ENCODE results near the gene GABBR2. TPM values are rescaled to one million over a fixed set of nuclear protein-coding genes. Genes with fewer than 3 reads are reported as not detected.
A peak's percentile ranks its signal among the peaks of the same experiment; 100 is the strongest.

Gene GABBR2
- polyA plus RNA-seq, 1 donor = 0.69 TPM

GRCh38 chr9:98610211-98610610, 98.5 kb downstream of the GABBR2 start:
- H3K27ac ChIP-seq (ENCODE audit: low read length) = peak overlapping the region; percentile 60
- peaks cover 17% of the 10 kb centered on the region for H3K4me1 ChIP-seq (ENCODE audit: control insufficient read depth, insufficient read depth, low read length)
- WGBS (ENCODE audit: insufficient coverage, low lambda C conversion rate) = no CpG with 5 or more reads among the region's 2 CpGs
- DNase-seq = no peak
- no peaks in the 10 kb centered on the region for H3K9me3 ChIP-seq (ENCODE audit: control insufficient read depth, low read depth, low read length)
- H3K36me3 ChIP-seq (ENCODE audit: control insufficient read depth, insufficient read depth, low read length) = no peaks in the 10 kb centered on the region
- no peak overlapping the region for H3K4me3 ChIP-seq (ENCODE audit: low read length)
- H3K27me3 ChIP-seq (ENCODE audit: control insufficient read depth, insufficient read depth, low read length) = no peaks in the 10 kb centered on the region

- H3K4me1 ChIP-seq (ENCODE audit: control insufficient read depth, insufficient read depth, low read length) = peaks cover 17% of the 10 kb centered on the region
- no peaks in the 10 kb centered on the region for H3K36me3 ChIP-seq (ENCODE audit: control insufficient read depth, insufficient read depth, low read length)
- H3K27me3 ChIP-seq (ENCODE audit: control insufficient read depth, insufficient read depth, low read length) = no peaks in the 10 kb centered on the region
- H3K9me3 ChIP-seq (ENCODE audit: control insufficient read depth, low read depth, low read length) = no peaks in the 10 kb centered on the region
- DNase-seq = no peak
- WGBS (ENCODE audit: insufficient coverage, low lambda C conversion rate) = no CpG with 5 or more reads among the region's 6 CpGs
- no peak overlapping the region for H3K27ac ChIP-seq (ENCODE audit: low read length)
- no peak overlapping the region for H3K4me3 ChIP-seq (ENCODE audit: low read length)
Measured at GRCh38 chr9:98609646-98610045, 99.1 kb downstream of the GABBR2 start.

- peaks cover 24% of the 10 kb centered on the region for H3K4me1 ChIP-seq (ENCODE audit: control insufficient read depth, insufficient read depth, low read length)
- H3K9me3 ChIP-seq (ENCODE audit: control insufficient read depth, low read depth, low read length) = no peaks in the 10 kb centered on the region
- H3K4me3 ChIP-seq (ENCODE audit: low read length) = no peak overlapping the region
- WGBS (ENCODE audit: insufficient coverage, low lambda C conversion rate) = 83% methylated on average over 3 of the region's 7 CpGs
- H3K27ac ChIP-seq (ENCODE audit: low read length) = no peak overlapping the region
- no peaks in the 10 kb centered on the region for H3K36me3 ChIP-seq (ENCODE audit: control insufficient read depth, insufficient read depth, low read length)
- no peaks in the 10 kb centered on the region for H3K27me3 ChIP-seq (ENCODE audit: control insufficient read depth, insufficient read depth, low read length)
- DNase-seq = no peak
Measured at GRCh38 chr9:98607787-98608186, 100.9 kb downstream of the GABBR2 start.

- 92% methylated on average over 5 of the region's 8 CpGs for WGBS (ENCODE audit: insufficient coverage, low lambda C conversion rate)
- Histone ChIP-seq H3K9me3 (ENCODE audit: control insufficient read depth, low read depth, low read length) (no peaks in the 10 kb centered on the region), H3K4me3 (ENCODE audit: low read length) (no peak overlapping the region), H3K4me1 (ENCODE audit: control insufficient read depth, insufficient read depth, low read length) (peaks cover 27% of the 10 kb centered on the region), H3K36me3 (ENCODE audit: control insufficient read depth, insufficient read depth, low read length) (no peaks in the 10 kb centered on the region), H3K27ac (ENCODE audit: low read length) (no peak overlapping the region), H3K27me3 (ENCODE audit: control insufficient read depth, insufficient read depth, low read length) (no peaks in the 10 kb centered on the region)
- no peak for DNase-seq
Measured at GRCh38 chr9:98607152-98607551, 101.6 kb downstream of the GABBR2 start.

GRCh38 chr9:98606730-98607129, 102.0 kb downstream of the GABBR2 start:
- H3K9me3 ChIP-seq (ENCODE audit: control insufficient read depth, low read depth, low read length) = no peaks in the 10 kb centered on the region
- H3K27me3 ChIP-seq (ENCODE audit: control insufficient read depth, insufficient read depth, low read length) = no peaks in the 10 kb centered on the region
- no CpG with 5 or more reads among the region's 12 CpGs for WGBS (ENCODE audit: insufficient coverage, low lambda C conversion rate)

GRCh38 chr9:98605116-98605515, 103.6 kb downstream of the GABBR2 start:
- no CpG with 5 or more reads among the region's 8 CpGs for WGBS (ENCODE audit: insufficient coverage, low lambda C conversion rate)
- Histone ChIP-seq H3K36me3 (ENCODE audit: control insufficient read depth, insufficient read depth, low read length) (no peaks in the 10 kb centered on the region), H3K27ac (ENCODE audit: low read length) (no peak overlapping the region), H3K27me3 (ENCODE audit: control insufficient read depth, insufficient read depth, low read length) (no peaks in the 10 kb centered on the region), H3K4me1 (ENCODE audit: control insufficient read depth, insufficient read depth, low read length) (peaks cover 17% of the 10 kb centered on the region), H3K9me3 (ENCODE audit: control insufficient read depth, low read depth, low read length) (no peaks in the 10 kb centered on the region), H3K4me3 (ENCODE audit: low read length) (no peak overlapping the region)
- DNase-seq = no peak

More at GRCh38 chr9:98606730-98607129, 102.0 kb downstream of the GABBR2 start:
- no peaks in the 10 kb centered on the region for H3K36me3 ChIP-seq (ENCODE audit: control insufficient read depth, insufficient read depth, low read length)
- peaks cover 27% of the 10 kb centered on the region for H3K4me1 ChIP-seq (ENCODE audit: control insufficient read depth, insufficient read depth, low read length)
- H3K27ac ChIP-seq (ENCODE audit: low read length) = no peak overlapping the region
- H3K4me3 ChIP-seq (ENCODE audit: low read length) = no peak overlapping the region
- DNase-seq = no peak

- H3K4me1 ChIP-seq (ENCODE audit: control insufficient read depth, insufficient read depth, low read length) = peaks cover 10% of the 10 kb centered on the region
- no peak for DNase-seq
- no peaks in the 10 kb centered on the region for H3K9me3 ChIP-seq (ENCODE audit: control insufficient read depth, low read depth, low read length)
- no peak overlapping the region for H3K4me3 ChIP-seq (ENCODE audit: low read length)
- H3K27ac ChIP-seq (ENCODE audit: low read length) = no peak overlapping the region
- no peaks in the 10 kb centered on the region for H3K36me3 ChIP-seq (ENCODE audit: control insufficient read depth, insufficient read depth, low read length)
- H3K27me3 ChIP-seq (ENCODE audit: control insufficient read depth, insufficient read depth, low read length) = no peaks in the 10 kb centered on the region
- WGBS (ENCODE audit: insufficient coverage, low lambda C conversion rate) = no CpG with 5 or more reads among the region's 13 CpGs
Measured at GRCh38 chr9:98603821-98604383, 104.8 kb downstream of the GABBR2 start.

- peak in 1 of 2 donors; percentile 52 for DNase-seq
- no CpG with 5 or more reads among the region's 5 CpGs for WGBS (ENCODE audit: insufficient coverage, low lambda C conversion rate)
- peaks cover 10% of the 10 kb centered on the region for H3K4me1 ChIP-seq (ENCODE audit: control insufficient read depth, insufficient read depth, low read length)
- no peaks in the 10 kb centered on the region for H3K9me3 ChIP-seq (ENCODE audit: control insufficient read depth, low read depth, low read length)
- no peak overlapping the region for H3K4me3 ChIP-seq (ENCODE audit: low read length)
- peak overlapping the region; percentile 39 for H3K27ac ChIP-seq (ENCODE audit: low read length)
- no peaks in the 10 kb centered on the region for H3K36me3 ChIP-seq (ENCODE audit: control insufficient read depth, insufficient read depth, low read length)
- no peaks in the 10 kb centered on the region for H3K27me3 ChIP-seq (ENCODE audit: control insufficient read depth, insufficient read depth, low read length)
Measured at GRCh38 chr9:98602839-98603500, 105.8 kb downstream of the GABBR2 start.

- no CpG with 5 or more reads among the region's 12 CpGs for WGBS (ENCODE audit: insufficient coverage, low lambda C conversion rate)
- DNase-seq = no peak
- Histone ChIP-seq H3K4me3 (ENCODE audit: low read length) (no peak overlapping the region), H3K36me3 (ENCODE audit: control insufficient read depth, insufficient read depth, low read length) (no peaks in the 10 kb centered on the region), H3K9me3 (ENCODE audit: control insufficient read depth, low read depth, low read length) (no peaks in the 10 kb centered on the region), H3K4me1 (ENCODE audit: control insufficient read depth, insufficient read depth, low read length) (peaks cover 10% of the 10 kb centered on the region), H3K27me3 (ENCODE audit: control insufficient read depth, insufficient read depth, low read length) (no peaks in the 10 kb centered on the region), H3K27ac (ENCODE audit: low read length) (no peak overlapping the region)
Measured at GRCh38 chr9:98600631-98601030, 108.1 kb downstream of the GABBR2 start.

GRCh38 chr9:98599566-98600216, 109.0 kb downstream of the GABBR2 start:
- no peaks in the 10 kb centered on the region for H3K9me3 ChIP-seq (ENCODE audit: control insufficient read depth, low read depth, low read length)
- DNase-seq = no peak
- WGBS (ENCODE audit: insufficient coverage, low lambda C conversion rate) = 86% methylated on average over 1 of the region's 8 CpGs
- no peaks in the 10 kb centered on the region for H3K36me3 ChIP-seq (ENCODE audit: control insufficient read depth, insufficient read depth, low read length)
- no peak overlapping the region for H3K4me3 ChIP-seq (ENCODE audit: low read length)
- H3K27ac ChIP-seq (ENCODE audit: low read length) = no peak overlapping the region
- no peaks in the 10 kb centered on the region for H3K27me3 ChIP-seq (ENCODE audit: control insufficient read depth, insufficient read depth, low read length)
- peaks cover 17% of the 10 kb centered on the region for H3K4me1 ChIP-seq (ENCODE audit: control insufficient read depth, insufficient read depth, low read length)
